HL-60 (cell line): ENCODE data around the gene MAGEA11.
"Not testable (repeated sequence)": the region's sequence is repeated elsewhere in the genome, so short reads cannot be mapped to it uniquely, and the experiment has no call there.

Source experiments
- CTCF ChIP-seq: IDR thresholded peaks from one replicate; pipeline ENCODE4 v1.5.1; 2011; ENCODE audit warnings: low read length, control low read depth, inconsistent platforms; ENCODE audit not compliant: insufficient read depth
- POLR2AphosphoS5 ChIP-seq: IDR thresholded peaks from 2 replicates; pipeline ENCODE4 v1.6.1; 2012; ENCODE audit warnings: low read depth
- TF ChIP-seq, protein P1 (sequence below): IDR thresholded peaks from 2 replicates; pipeline ENCODE4 v1.6.1; 2012; ENCODE audit warnings: low read depth; ENCODE audit not compliant: insufficient replicate concordance

DNA sequence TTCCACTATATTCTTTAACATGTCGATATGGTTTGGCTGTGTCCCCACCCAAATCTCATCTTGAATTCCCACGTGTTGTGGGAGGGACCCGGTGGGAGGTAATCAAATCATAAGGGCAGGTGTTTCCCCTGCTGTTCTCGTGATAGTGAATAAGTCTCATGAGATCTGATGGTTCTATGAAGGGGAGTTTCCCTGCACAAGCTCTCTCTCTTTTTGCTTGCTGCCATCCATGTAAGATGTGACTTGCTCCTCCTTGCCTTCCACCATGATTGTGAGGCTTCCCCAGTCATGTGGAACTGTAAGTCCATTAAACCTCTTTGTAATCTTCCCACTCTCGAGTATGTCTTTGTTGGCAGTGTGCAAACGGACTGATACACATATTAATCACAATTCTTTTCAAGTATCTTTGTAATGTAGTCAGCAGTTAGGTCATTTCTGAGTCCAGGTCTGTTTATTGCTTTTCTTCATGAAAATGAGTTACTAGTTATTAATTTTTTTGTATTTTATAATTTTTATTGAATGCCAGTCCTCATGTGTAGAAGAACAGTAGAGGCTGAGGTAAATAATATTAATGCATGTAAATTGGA, 19.1 kb upstream of the MAGEA11 start:
- TF ChIP-seq CTCF, POLR2AphosphoS5: not testable (repeated sequence)
- TF ChIP-seq, protein P1, sequence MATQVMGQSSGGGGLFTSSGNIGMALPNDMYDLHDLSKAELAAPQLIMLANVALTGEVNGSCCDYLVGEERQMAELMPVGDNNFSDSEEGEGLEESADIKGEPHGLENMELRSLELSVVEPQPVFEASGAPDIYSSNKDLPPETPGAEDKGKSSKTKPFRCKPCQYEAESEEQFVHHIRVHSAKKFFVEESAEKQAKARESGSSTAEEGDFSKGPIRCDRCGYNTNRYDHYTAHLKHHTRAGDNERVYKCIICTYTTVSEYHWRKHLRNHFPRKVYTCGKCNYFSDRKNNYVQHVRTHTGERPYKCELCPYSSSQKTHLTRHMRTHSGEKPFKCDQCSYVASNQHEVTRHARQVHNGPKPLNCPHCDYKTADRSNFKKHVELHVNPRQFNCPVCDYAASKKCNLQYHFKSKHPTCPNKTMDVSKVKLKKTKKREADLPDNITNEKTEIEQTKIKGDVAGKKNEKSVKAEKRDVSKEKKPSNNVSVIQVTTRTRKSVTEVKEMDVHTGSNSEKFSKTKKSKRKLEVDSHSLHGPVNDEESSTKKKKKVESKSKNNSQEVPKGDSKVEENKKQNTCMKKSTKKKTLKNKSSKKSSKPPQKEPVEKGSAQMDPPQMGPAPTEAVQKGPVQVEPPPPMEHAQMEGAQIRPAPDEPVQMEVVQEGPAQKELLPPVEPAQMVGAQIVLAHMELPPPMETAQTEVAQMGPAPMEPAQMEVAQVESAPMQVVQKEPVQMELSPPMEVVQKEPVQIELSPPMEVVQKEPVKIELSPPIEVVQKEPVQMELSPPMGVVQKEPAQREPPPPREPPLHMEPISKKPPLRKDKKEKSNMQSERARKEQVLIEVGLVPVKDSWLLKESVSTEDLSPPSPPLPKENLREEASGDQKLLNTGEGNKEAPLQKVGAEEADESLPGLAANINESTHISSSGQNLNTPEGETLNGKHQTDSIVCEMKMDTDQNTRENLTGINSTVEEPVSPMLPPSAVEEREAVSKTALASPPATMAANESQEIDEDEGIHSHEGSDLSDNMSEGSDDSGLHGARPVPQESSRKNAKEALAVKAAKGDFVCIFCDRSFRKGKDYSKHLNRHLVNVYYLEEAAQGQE: not testable (repeated sequence)
